H9 (cell line): ENCODE results near the gene ARHGAP12. TPM values are rescaled to one million over a fixed set of nuclear protein-coding genes. Genes with fewer than 3 reads are reported as not detected.
A peak's percentile ranks its signal among the peaks of the same experiment; 100 is the strongest.

Experiments
- DNase-seq: peaks from one replicate; pipeline ENCODE4 v3.0.0-alpha.2; 2017
- H2AFZ ChIP-seq: one replicate; pipeline ENCODE4 v1.6.1; 2013; ENCODE audit warnings: mild to moderate bottlenecking, low read length, control low read depth, moderate library complexity
- H2AK5ac ChIP-seq: 2 replicates; pipeline ENCODE4 v1.6.1; 2013; ENCODE audit warnings: low read length, control low read depth, mixed read lengths; ENCODE audit not compliant: insufficient read length
- H2BK120ac ChIP-seq: one replicate; pipeline ENCODE4 v1.6.1; 2013; ENCODE audit warnings: low read depth, mild to moderate bottlenecking, low read length, control low read depth, inconsistent platforms; ENCODE audit not compliant: poor library complexity, severe bottlenecking
- H2BK12ac ChIP-seq: 2 replicates; pipeline ENCODE4 v1.6.1; 2013; ENCODE audit warnings: low read length, control low read depth, mixed read lengths, low read depth; ENCODE audit not compliant: insufficient read length
- H2BK15ac ChIP-seq: 2 replicates; pipeline ENCODE4 v1.6.1; 2013; ENCODE audit warnings: low read depth, low read length, control low read depth
- H2BK20ac ChIP-seq: one replicate; pipeline ENCODE4 v1.6.1; 2013; ENCODE audit warnings: low read depth, mild to moderate bottlenecking, low read length, control low read depth, inconsistent platforms; ENCODE audit not compliant: poor library complexity, severe bottlenecking
- H2BK5ac ChIP-seq: 2 replicates; pipeline ENCODE4 v1.6.1; 2013; ENCODE audit warnings: low read length, control low read depth, mixed read lengths; ENCODE audit not compliant: insufficient read length
- H3K14ac ChIP-seq: 2 replicates; pipeline ENCODE4 v1.6.1; 2013; ENCODE audit warnings: low read length, control low read depth; ENCODE audit not compliant: insufficient read depth
- H3K18ac ChIP-seq: 2 replicates; pipeline ENCODE4 v1.6.1; 2013; ENCODE audit warnings: low read depth, mild to moderate bottlenecking, mixed read lengths, low read length, control low read depth; ENCODE audit not compliant: insufficient read length
- H3K23ac ChIP-seq: 2 replicates; pipeline ENCODE4 v1.6.1; 2013; ENCODE audit warnings: low read length, control low read depth, mixed read lengths, low read depth; ENCODE audit not compliant: insufficient read length
- H3K23me2 ChIP-seq: 2 replicates; pipeline ENCODE4 v1.6.1; 2013; ENCODE audit warnings: low read depth, mild to moderate bottlenecking, mixed read lengths, low read length, control low read depth; ENCODE audit not compliant: insufficient read length, poor library complexity, severe bottlenecking
- H3K27ac ChIP-seq: 2 replicates; pipeline ENCODE4 v1.5.1; 2013; ENCODE audit warnings: low read length, control low read depth, mixed read lengths, low read depth; ENCODE audit not compliant: insufficient read length
- H3K27me3 ChIP-seq: 2 replicates; pipeline ENCODE4 v1.6.1; 2013; ENCODE audit warnings: low read length, control low read depth, inconsistent platforms; ENCODE audit not compliant: insufficient read depth
- H3K4ac ChIP-seq: 2 replicates; pipeline ENCODE4 v1.6.1; 2013; ENCODE audit warnings: low read depth, mild to moderate bottlenecking, control low read depth, inconsistent platforms, low read length, moderate library complexity
- H3K4me1 ChIP-seq: 2 replicates; pipeline ENCODE4 v1.6.1; 2013; ENCODE audit warnings: low read length, control low read depth, inconsistent platforms; ENCODE audit not compliant: insufficient read depth
- H3K4me2 ChIP-seq: 2 replicates; pipeline ENCODE4 v1.6.1; 2013; ENCODE audit warnings: low read length, control low read depth, mixed read lengths; ENCODE audit not compliant: insufficient read length, insufficient read depth
- H3K56ac ChIP-seq: 2 replicates; pipeline ENCODE4 v1.6.1; 2013; ENCODE audit warnings: low read depth, mild to moderate bottlenecking, mixed read lengths, low read length, control low read depth; ENCODE audit not compliant: insufficient read length
- H3K79me1 ChIP-seq: 2 replicates; pipeline ENCODE4 v1.6.1; 2013; ENCODE audit warnings: low read depth, mild to moderate bottlenecking, moderate library complexity, low read length, control low read depth, inconsistent platforms; ENCODE audit not compliant: insufficient read depth, poor library complexity, severe bottlenecking
- H3K79me2 ChIP-seq: 2 replicates; pipeline ENCODE4 v1.6.1; 2013; ENCODE audit warnings: low read length, control low read depth, inconsistent platforms; ENCODE audit not compliant: insufficient read depth
- H3K9ac ChIP-seq: 2 replicates; pipeline ENCODE4 v1.6.1; 2013; ENCODE audit warnings: low read length, control low read depth, mixed read lengths; ENCODE audit not compliant: insufficient read length; ENCODE audit errors: extremely low read depth
- H3K9me3 ChIP-seq: one replicate; pipeline ENCODE4 v1.6.1; 2013; ENCODE audit warnings: low read depth, low read length, inconsistent platforms; ENCODE audit not compliant: control insufficient read depth
- H3T11ph ChIP-seq: one replicate; pipeline ENCODE4 v1.6.1; 2013; ENCODE audit warnings: mild to moderate bottlenecking, low read length, control low read depth, inconsistent platforms
- H4K20me1 ChIP-seq: one replicate; pipeline ENCODE4 v1.6.1; 2013; ENCODE audit not compliant: control insufficient read depth, insufficient read length, insufficient read depth
- H4K5ac ChIP-seq: 2 replicates; pipeline ENCODE4 v1.6.1; 2013; ENCODE audit warnings: low read depth, mild to moderate bottlenecking, mixed read lengths, low read length, control low read depth; ENCODE audit not compliant: insufficient read length
- H4K8ac ChIP-seq: replicated peaks from 2 replicates; pipeline ENCODE4 v1.6.1; 2013; ENCODE audit warnings: low read length, control low read depth, mixed read lengths, low read depth; ENCODE audit not compliant: insufficient read length
- H4K91ac ChIP-seq: 2 replicates; pipeline ENCODE4 v1.6.1; 2013; ENCODE audit warnings: low read depth, mild to moderate bottlenecking, moderate library complexity, mixed read lengths, low read length, control low read depth; ENCODE audit not compliant: insufficient read length
- H3K27ac Mint-ChIP-seq, 3 experiments: 2 replicates in 2 of 3; 3 replicates in 1 of 3; pipeline ENCODE4 v1.8.0; 2020 to 2021; ENCODE audit warnings: mixed read lengths in 3 of 3, mild to moderate bottlenecking in 1 of 3, moderate library complexity in 1 of 3
- H3K27me3 Mint-ChIP-seq: 2 replicates; pipeline ENCODE4 v1.8.0; 2021; ENCODE audit warnings: low read depth, mild to moderate bottlenecking, moderate library complexity, mixed read lengths
- H3K36me3 Mint-ChIP-seq, 3 experiments: 2 replicates in 2 of 3; 3 replicates in 1 of 3; pipeline ENCODE4 v1.8.0; 2020 to 2021; ENCODE audit warnings: low read depth in 3 of 3, mixed read lengths in 3 of 3; ENCODE audit not compliant: insufficient read depth in 1 of 3
- H3K4me1 Mint-ChIP-seq, 2 experiments: 2 replicates each; pipeline ENCODE4 v1.8.0; 2020; ENCODE audit warnings: mixed read lengths in 2 of 2
- H3K4me3 Mint-ChIP-seq, 2 experiments: 2 replicates in 1 of 2; 3 replicates in 1 of 2; pipeline ENCODE4 v1.8.0; 2020 to 2021; ENCODE audit warnings: mild to moderate bottlenecking in 2 of 2, mixed read lengths in 2 of 2, moderate library complexity in 1 of 2
- H3K9me3 Mint-ChIP-seq, 2 experiments: 2 replicates in 1 of 2; 3 replicates in 1 of 2; pipeline ENCODE4 v1.8.0; 2020; ENCODE audit warnings: mild to moderate bottlenecking in 2 of 2, mixed read lengths in 2 of 2, moderate library complexity in 1 of 2
- CTCF ChIP-seq: fragments of 200-600 bp; sonication (generic); conservative IDR thresholded peaks from 3 replicates; pipeline ENCODE4 v1.8.0; 2021; ENCODE audit warnings: antibody characterized with exemption, mild to moderate bottlenecking
- WGBS: extraction: QIAGEN DNeasy Blood & Tissue Kit; methylation state at CpG from one replicate; pipeline ENCODE4 v1.1.7; 2013; ENCODE audit warnings: missing lambda C conversion rate, low lambda C conversion rate, mixed read lengths; ENCODE audit not compliant: insufficient read length; ENCODE audit errors: extremely low coverage; 5-methylcytosine and 5-hydroxymethylcytosine counted together
- total RNA-seq: library from RNA; stranded (reverse); gene quantifications from 2 replicates; pipeline ENCODE4 v1.2.1, GENCODE V29; 2021

The ARHGAP12 gene
- total RNA-seq, 1 experiment from 2014 or later, result 34.3 TPM

GRCh38 chr10:31866118-31866670, 62.4 kb downstream of the ARHGAP12 start:
- H4K91ac ChIP-seq, result no peak overlapping the region
- H3K4me2 ChIP-seq, result no peak overlapping the region
- peaks cover 11% of the 10 kb centered on the region; the same call in 1 of the 2 replicates for H3K79me2 ChIP-seq
- no peak overlapping the region for H3K27ac ChIP-seq
- Mint-ChIP-seq H3K4me1 (peaks cover 24 to 31% of the 10 kb centered on the region in 2 experiments), H3K27me3 (no peaks in the 10 kb centered on the region), H3K27ac (peak overlapping the region; percentile 37 to 89 (median 88); a peak in 6 of 7 replicates), H3K36me3 (peaks cover 1 to 9% (median 2%) of the 10 kb centered on the region in 3 experiments; a peak in 5 of 7 replicates), H3K4me3 (no peak overlapping the region), H3K9me3 (no peaks in the 10 kb centered on the region)
- H4K5ac ChIP-seq, result no peak overlapping the region
- H4K20me1 ChIP-seq, result no peaks in the 10 kb centered on the region
- DNase-seq, result no peak
- H2AK5ac ChIP-seq, result no peak overlapping the region
- H2BK20ac ChIP-seq, result no peak overlapping the region
- no peak overlapping the region for H4K8ac ChIP-seq
- H3K9me3 ChIP-seq, result no peaks in the 10 kb centered on the region
- H3K9ac ChIP-seq, result no peak overlapping the region
- H3K23me2 ChIP-seq, result no peaks in the 10 kb centered on the region
- H3T11ph ChIP-seq, result no peak overlapping the region
- no peak overlapping the region for H3K23ac ChIP-seq
- no peak overlapping the region for H2BK120ac ChIP-seq
- no peak for TF ChIP-seq CTCF
- no peak overlapping the region for H3K56ac ChIP-seq
- H3K4ac ChIP-seq, result no peak overlapping the region
- no CpG with 5 or more reads among the region's 4 CpGs for WGBS
- H3K79me1 ChIP-seq, result peaks cover 3% of the 10 kb centered on the region
- H3K18ac ChIP-seq, result no peak overlapping the region
- H2BK5ac ChIP-seq, result no peak overlapping the region
- no peak overlapping the region for H2AFZ ChIP-seq
- H2BK12ac ChIP-seq, result no peak overlapping the region
- no peaks in the 10 kb centered on the region for H3K27me3 ChIP-seq
- H3K4me1 ChIP-seq, result peaks cover 2% of the 10 kb centered on the region; the same call in 1 of the 2 replicates
- H2BK15ac ChIP-seq, result no peak overlapping the region
- H3K14ac ChIP-seq, result no peak overlapping the region
